Nucleus accumbens (tissue), 56 donors: ENCODE results near the gene MSTO1.
A peak's percentile ranks its signal among the peaks of the same experiment; 100 is the strongest.
"Not testable (repeated sequence)": the region's sequence is repeated elsewhere in the genome, so short reads cannot be mapped to it uniquely, and the experiment has no call there.

Experiments used
- DNase-seq, 56 donors: peaks; one replicate each; lab custom pipeline; 2025; lab: John Stamatoyannopoulos, UW

MSTO1 gene

DNA sequence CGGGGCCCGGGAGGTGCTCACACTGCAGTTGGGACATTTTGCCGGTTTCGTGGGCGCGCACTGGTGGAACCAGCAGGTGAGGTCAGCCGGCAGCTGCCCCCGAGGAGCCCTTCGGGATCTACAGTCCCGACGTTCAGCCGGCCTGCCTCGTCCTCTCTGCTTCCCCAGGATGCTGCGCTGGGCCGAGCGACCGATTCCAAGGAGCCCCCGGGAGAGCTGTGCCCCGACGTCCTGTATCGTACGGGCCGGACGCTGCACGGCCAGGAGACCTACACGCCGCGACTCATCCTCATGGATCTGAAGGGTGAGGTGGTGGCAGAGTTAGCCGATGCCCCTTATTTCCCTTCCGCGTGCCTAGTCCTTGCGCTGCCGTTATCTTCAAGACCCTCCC lies 234 bp downstream of the MSTO1 start:
- not testable (repeated sequence) for DNase-seq

DNA sequence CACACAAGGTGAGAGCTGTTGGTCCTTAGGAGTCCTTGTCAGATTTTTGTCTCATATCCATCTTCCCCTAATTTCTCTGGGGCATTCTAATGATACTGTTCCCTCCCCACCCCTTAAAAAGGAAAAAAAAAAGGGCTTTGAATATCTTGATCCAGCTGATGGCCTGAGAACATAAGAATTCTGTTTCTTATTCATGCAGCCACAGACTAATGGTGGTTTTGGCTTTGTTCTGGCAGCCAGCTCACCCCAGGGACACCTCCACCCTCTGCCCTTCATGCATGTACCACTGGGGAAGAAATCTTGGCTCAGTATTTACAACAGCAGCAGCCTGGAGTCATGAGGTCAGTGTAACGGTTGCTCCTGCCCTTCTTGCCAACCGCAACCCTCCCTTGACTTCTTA lies 3.2 kb downstream of the MSTO1 start:
- DNase-seq, result not testable (repeated sequence)

DNA sequence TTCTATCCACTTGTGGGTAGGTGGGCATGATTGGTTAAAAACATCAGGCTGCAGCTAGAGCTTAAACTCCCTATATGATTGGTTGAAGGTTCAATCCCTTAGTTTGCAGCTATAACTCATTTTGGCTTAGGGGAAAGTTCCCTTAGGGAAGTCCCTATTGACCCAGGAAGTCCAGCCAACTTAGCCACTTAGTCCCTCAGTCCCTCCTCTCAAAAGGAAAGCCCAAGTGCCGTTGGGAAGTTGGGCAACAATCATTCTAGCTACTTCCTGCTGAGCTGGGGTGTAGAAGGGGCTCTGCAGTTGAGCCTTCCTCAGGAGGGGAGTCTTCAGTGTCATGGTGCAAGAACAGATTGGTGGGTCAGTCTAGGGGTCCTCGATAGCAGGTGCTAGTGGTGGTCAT lies 12.2 kb downstream of the MSTO1 start:
- no peak for DNase-seq

DNA sequence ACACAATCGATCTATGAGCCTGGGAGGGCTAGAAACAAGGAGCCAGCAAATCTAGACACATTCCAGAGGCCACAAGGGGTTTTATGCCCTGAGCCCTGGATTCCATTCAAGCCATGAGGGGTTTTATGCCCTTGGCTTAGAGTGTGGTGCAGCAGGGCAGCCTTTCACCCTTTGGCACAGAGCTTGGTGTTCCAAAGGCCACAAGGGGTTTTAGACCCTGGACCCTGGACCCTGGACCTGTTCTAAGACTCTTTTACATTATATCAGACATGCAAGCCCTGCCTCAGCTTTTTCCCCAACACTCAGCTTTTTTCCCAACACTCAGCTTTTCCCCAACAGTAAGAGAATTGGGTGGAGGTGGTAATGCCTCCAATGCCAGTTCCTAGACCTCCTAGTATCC lies 13.3 kb downstream of the MSTO1 start:
- DNase-seq, result no peak

DNA sequence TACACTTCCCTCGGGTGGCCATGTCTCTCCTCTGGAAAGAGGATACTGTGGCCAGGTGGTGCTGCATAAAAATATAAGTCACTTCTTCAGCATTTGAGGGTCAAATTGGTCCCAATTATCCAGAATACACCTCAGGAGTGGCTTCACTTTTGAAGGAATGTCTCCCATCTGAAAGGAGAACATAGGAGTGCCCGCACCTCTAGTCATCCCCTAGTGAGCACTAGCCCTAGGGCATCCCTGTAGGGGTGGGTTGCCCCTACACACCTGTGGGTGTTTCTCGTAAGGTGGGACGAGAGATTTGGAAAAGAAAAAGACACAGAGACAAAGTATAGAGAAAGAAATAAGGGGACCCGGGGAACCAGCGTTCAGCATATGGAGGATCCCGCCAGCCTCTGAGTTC lies 16.4 kb downstream of the MSTO1 start:
- DNase-seq, result not testable (repeated sequence)

DNA sequence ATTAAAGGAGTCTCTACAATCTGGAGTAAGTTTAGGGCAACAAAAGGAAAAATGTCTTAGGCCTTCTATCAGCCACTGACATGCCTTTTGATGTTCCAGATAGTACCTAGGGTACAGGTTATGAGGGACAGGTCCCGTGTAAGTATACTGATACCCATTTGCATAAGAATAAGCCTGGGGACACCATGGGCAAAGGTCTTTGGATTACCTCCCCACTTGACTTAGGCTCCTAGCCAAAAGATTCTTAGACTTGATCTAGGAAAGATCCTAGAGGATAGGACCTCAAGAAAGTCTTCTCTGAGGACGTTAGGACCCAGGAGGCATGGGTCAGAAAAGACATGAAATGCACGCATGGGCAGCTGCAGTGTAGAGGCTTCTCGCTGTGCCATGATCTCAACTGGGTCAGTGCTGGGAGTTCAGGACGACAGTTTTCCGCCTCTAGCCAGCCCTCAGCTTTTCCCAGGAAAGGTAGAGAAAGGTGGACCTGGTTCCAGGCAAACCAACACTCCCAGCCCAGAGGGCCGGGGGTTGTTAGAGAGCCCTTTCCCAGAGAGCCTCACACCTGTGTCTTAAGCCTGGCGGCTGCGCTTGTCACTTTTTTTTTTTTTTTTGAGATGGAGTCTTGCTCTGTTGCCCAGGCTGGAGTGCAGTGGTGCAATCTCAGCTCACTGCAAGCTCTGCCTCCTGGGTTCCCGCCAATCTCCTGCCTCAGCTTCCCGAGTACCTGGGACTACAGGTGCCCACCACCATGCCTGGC lies 26.6 kb downstream of the MSTO1 start:
- DNase-seq, result no peak

DNA sequence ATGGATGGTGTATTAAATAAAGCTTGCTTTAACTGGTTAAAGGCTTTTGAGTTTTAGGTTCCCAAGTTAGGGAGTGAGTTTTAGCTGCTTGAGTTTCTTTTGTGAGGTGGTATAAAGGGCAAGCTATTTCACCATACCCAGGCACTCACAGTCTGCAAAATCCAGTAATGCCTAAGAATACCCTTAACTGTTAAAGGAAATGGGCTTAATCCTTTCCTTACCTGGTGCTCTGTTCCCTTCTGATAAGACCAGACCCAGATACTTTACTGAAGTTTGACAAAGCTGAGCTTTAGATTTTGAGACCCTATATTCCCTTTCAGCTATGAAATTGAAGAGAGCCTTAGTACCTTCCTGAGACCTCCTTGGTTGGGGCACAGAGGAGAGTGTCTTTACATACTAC lies 30.3 kb downstream of the MSTO1 start:
- DNase-seq, result no peak

DNA sequence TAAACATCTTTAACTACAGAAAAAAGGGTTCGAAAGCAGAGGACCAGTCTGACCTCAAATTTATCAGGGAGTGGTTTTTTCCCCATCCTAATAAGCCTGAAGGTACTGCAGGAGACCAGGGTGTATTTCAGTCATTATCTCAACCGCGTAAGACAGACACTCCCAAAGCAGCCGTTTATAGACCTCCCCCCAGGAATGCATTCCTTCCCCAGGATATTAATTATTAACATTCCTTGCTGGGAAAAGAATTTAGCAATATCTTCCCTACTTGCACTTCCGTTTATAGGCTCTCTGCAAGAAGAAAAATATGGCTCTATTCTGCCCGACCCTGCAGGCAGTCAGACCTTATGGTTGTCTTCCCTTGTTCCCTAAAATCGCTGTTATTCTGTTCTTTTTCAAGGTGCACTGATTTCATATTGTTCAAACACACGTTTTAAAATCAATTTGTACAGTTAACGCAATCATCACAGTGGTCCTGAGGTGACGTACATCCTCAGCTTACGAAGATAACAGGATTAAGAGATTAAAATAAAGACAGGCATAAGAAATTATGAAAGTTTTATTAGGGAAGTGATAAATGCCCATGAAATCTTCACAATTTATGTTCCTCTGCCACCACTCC lies 32.7 kb downstream of the MSTO1 start:
- not testable (repeated sequence) for DNase-seq

DNA sequence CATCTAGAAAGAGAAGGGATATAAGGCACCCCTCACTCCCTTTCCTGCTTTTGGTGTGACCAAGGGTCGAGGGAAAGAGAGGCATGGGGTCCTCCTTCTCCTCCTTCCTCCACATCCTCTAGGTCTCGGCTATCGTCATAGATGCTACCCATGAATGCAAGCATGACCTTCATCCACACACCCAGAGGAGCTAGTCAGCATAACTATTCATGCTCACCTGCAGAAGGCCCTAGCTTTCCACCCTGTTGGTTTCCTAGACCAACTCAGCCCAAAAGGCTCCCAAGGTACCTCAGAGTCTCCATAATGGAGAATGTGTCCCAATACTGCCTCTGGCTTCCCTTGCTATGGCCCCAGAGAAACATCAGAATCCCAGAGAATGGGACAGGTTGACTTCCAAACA lies 33.2 kb downstream of the MSTO1 start:
- no peak for DNase-seq

DNA sequence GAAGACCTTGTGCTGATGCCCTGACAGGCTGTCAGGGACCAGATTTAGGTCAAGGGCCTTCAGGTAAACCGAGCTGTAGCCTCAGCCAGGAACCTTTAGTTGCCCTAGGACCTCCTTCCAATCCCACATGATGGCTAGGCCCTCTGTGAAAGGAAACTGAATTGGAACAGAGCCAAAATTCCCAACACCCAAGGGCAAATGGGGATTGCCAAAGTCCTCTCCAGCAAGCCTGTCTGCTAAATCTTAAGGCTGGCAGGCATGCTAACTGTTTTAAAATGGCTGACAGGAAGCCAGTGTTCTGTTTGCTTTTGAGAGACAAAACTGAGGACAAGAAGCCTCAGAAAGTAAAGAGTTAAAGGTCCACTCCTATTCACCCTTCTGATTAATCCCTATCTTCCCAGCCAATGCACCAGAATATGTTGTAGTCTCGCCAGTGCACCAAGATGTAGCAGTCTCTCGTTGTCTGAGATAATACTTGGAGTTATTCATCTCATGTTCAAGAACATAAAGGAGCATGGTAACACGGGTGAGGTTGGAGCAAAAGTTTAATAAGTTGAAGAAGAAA lies 35.1 kb downstream of the MSTO1 start:
- peak in 1 of 56 donors; percentile 2 for DNase-seq

DNA sequence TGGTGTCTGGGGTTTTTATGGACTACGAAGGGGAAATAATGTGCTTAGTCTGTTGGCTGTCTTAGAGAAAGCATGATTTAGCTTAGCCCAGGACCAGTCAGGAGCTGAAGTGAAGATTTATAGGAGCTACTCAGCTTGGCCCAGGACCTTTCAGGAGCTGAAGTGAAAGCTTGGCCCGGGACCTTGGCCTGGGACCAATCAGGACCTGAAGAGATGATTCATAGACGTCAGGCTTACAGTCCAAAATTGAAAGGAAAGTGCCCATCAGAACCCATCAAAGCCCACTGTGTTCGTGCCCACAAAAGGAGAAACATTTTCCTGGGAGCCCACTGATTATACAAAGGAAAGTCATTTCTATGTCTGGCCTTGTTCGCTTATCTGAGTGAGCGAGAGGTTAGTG lies 35.6 kb downstream of the MSTO1 start:
- DNase-seq, result peak in 1 of 56 donors; percentile 16

DNA sequence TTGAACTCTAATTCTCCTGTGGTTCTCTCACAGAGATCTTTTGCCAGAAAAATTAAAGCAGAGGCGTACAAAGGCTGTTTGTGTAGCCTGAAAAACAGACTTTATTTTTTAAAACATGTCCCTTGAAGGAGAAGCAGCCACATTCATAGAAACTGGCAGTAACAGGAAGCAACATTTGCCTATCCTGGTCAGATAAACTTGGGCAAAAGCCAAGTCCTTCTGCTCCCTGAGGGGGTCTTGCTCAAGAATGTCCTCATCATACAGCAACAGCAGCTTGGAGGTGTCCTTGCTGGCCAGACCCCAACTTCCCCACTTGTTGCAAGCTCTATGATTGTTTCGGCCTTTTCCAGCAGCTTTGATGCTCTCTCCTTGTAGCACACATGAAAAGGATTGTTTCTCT lies 36.3 kb downstream of the MSTO1 start:
- no peak for DNase-seq

DNA sequence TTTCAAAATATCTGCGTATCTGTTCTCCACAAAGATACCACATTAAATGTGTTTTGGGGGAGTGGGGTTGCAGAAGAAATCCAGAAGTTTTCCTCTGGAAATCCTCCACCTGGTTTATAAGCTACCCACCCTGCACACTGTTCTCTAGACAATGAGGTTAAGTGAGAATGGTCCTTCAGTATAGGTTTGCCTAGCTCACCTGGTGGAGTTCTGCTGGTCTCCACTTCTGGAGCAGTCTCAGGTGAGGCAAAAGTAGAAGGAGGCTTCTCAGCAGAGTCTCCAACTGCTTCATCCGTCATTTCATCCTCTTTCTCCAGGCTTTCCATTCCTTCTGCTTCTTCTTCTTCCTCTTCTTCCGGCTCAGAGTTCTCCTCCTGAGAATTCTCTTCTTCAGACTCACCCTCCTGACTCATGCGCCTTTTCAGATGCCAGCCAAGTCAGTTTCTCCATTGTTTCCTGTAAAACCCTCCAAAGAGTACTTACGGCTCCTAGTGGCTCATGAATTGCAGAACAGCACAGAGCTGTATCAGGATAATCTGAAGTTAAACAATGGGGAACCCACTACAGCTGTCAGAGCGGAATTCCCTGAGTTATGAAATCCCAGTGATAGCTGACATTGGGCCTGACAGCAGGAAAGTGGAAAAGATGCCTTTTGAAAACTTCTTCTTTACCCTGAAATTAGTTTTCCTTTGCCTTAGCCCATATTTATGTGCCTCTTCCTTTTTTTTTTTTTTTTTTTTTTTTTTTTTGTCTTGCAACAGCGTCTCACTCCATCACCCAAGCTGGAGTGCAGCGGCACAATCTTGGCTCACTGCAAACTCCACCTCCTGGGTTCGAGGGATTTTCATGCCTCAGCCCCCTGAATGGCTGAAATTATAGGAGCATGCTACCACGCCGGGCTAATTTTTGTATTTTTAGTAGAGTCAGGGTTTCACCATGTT lies 38.5 kb downstream of the MSTO1 start:
- peak in 15 of 56 donors; percentile 3 to 46 (median 17) for DNase-seq

DNA sequence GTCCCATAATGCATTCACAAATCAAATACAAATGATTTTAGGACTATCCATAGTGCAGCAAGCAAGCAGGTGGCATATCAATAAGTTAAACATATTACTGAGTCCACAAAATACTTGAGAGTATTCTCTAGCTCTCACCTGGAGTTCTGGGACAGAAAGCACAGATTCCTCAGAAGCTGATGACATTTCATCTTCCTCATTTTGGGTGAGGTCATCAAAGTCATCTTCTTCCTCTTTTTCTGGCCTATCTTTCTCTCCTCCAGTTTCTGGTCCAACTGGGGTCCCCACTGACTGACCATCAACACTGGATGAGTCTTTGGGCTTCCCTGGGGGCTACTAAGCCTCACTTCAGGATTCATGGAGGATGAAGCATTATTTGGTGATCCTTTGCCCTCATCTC lies 39.7 kb downstream of the MSTO1 start:
- no peak for DNase-seq

DNA sequence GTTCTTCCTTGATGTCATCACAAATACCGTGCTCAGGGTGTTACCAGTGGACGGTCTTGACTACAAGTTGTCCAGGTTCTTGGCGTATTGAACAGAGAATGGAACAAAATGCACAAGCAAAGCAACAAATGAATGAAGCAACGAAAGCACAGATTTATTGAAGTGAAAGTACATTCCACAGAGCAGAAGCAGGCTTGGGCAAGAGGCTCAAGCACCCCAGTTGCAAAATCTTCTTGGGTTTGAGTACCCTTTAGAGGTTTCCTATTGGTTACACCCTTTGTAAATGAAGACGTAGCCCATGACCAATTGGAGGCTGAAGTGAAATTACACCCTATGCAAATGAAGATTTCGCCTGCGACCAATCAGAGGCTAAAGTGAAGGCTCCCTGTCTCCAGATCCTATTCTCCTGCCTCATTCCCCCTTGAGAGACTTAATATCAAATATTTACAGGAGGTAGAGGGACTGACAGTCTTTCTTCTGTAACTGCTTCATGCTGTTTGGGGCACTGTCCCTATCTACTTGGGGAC lies 40.3 kb downstream of the MSTO1 start:
- no peak for DNase-seq

DNA sequence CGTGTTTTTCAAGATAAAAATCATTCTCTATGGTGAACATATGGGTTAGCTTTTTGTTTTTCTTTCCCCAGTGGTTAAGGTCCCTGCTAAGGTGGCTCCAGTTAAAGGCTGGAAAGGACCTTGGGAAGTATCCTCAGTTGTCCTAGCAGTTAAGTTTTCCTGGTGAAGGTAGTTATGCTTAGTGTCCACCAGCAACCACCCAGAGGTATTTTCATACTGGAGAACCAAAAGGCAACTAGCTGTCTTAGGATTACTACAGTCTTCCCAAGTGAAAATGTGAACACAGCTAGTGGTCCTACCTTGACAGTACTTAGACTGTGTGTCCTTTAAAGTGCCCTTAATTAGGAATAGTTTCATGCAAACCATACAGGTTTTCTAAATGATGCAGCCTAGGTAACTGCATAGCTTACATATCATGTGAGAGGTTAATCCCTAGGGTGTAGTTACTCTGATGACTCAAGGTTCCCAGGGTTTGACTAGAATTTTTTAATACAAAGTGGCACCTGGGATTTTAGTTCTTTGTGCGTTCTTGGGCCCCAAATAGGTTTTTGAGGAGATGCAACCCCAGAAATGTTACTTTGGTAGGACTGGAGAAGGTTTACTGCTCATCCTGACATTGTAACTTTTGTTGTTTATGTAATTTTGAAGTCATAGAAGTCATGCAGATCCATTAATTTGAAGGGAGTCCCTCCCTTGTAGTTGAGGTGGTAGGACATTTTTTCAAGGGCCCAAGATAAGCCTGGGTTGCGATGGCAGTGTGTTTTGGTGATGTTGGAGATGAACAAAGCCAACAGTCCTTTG lies 42.0 kb downstream of the MSTO1 start:
- no peak for DNase-seq

DNA sequence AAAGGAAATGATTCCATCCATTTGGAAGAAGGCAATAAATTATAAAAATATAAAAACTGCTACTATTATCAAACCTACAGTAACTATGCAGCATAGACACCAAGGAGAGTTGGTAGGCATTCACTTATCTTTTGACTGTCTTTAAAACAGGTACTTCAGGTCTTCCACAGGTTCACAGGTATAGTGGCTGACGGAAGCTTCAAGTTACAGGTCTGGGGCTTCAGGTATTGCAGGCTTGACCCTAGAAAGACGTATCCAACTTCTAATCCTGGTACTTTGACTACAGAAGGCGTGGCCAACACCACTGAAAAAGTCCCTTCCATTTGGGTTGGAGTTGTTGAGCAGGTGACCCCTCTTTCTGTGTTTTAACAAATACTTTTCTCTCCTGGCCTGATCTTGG lies 42.9 kb downstream of the MSTO1 start:
- DNase-seq, result no peak

DNA sequence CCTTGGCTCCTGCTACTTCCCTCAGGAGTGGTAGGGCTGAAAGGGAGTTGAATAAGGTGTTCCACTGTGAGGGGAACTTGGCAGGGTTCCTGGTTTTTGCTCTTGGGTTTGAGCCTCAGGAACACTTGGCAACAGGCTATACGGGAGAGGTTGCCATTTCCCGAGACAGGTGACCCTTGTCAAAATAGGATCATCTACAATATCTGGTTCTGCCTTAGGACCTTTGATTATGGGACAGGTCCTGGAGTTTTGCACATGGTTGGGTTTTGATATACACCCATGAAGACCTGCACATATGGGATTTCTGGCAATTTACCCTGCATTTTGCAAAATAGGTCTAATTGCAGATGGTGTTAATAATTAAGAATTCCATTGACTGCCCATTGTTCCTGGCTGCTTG lies 47.4 kb downstream of the MSTO1 start:
- no peak for DNase-seq

DNA sequence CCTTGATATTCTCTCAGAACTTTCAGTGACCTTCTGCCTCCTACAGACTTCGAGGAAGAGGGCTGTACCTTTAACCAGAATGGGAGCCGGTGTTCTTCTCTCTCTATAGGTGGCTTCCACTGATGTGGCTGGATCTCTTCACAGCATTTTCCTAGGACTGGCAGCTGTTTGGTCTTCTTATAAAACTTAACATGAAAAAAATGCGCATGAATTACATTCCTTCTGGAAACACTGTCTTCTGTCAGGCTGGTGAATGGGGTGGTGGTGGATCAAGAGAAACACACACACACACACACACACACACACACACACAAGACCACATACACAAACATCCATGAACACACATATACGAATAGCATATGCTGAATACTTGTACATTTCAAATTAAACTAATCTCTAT lies 51.2 kb downstream of the MSTO1 start:
- not testable (repeated sequence) for DNase-seq
